T follicular helper cell (primary cell): ENCODE measurements around the gene NPAS3.

Source experiments
- DNase-seq: peaks from one replicate; pipeline ENCODE4 v3.0.0-alpha.2; 2020; ENCODE audit warnings: low read depth

Gene NPAS3

DNA sequence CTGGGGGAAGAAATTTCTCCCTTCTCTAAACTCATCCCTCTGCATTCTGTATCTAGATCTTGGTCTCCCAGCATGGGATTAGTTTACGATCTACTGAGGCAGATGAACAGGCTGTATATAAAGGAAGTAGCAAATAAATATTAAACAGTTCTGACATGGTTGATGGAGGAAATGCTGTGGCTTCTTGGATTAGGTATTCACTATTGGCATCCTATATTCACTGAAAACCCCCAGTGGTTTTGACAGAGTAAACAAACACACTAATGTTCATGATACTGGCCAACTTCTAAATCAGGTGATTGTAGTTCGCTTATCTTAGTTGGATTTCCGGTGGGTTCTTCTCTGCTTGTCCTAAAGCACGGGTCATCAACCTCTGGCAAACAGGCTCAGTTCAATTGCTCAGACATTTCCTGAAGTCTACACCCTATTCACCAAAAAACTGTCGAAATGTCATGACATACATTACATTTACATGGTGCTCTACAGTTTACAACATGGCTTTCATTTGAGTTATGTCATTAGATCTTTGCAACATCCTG, 578.3 kb downstream of the NPAS3 start:
- no peak for DNase-seq

DNA sequence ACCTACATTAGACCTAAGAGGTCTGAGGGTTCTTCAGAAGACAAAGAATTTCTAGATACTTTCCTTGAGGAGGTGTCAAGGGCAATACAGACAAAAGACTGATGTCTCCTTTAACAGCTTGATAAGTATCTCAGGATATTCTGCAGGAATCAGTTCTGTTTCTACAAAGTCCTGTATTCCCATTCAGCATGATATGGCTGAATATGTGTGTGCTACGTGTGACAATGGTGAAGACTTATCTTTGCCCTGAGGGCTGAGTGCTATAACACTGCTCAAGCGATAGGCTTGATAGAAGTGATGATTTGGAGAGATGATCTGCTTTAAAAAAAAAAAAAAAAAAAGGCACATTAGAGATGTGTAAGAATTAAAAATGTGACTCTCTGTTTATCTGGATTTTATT, 582.5 kb downstream of the NPAS3 start:
- DNase-seq = no peak

DNA sequence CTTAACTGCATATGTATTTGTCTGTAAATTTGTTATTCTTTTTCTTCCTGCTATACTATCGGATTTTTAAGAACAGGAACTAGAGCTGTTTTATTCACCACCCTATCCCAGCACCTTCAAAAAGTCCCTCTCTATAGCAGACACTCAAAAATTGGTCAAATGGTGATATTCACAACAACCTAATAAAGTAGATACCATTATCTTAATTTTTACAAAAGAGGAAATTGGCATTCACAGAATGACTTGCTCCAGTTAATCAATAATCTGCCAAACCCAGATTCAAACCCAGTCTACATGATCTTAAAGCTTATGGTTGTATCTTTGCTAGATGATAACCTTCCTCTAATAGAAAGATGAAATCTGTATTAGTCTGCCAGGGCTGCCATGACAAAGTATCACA, 585.6 kb downstream of the NPAS3 start:
- no peak for DNase-seq

DNA sequence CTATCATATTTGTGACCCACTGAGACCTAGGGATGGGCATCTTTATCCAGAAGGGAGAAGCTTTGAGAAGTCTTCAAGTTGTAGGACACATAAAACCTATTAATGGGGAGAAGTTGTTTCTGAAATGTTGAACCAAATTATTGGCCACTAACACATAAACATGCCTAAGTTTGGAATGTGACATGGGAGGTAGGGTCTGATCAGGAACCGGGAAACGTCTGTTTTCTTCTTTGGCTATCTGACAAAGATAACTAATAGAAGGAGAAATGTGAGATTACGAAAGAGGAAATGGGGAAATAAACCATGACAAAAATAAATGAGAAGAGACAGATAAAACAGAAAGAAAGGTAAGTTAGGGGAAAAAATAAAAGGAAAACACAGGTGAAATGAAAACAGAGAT, 586.9 kb downstream of the NPAS3 start:
- DNase-seq = no peak

DNA sequence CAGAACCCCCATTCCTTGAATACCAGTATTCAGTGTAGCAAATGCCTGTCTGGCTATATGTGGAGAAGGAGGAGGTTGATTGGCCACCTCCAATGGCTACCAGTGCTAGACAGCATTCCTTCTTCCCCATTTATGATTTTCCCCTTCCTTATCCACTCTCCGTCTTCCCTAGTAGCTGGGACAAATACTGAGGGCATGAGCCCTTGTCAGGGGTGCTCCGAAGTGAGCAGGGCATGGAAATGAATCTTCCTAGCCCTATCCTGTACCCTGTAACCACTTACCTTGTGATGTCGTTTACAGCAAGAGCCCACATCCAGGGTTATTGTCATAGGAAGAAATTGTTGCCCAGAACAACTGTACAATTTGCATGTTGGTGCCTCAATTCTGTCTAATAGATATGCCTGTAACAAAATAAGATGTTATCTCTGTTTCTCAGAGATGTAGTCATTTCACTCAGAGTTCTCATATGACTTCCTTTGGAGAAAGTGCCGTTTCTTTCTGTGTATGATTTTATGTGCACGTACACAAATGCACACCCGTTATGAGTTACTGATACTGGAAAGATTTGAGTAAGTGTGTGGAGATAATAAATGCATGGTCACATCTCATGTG, 588.5 kb downstream of the NPAS3 start:
- DNase-seq = no peak

DNA sequence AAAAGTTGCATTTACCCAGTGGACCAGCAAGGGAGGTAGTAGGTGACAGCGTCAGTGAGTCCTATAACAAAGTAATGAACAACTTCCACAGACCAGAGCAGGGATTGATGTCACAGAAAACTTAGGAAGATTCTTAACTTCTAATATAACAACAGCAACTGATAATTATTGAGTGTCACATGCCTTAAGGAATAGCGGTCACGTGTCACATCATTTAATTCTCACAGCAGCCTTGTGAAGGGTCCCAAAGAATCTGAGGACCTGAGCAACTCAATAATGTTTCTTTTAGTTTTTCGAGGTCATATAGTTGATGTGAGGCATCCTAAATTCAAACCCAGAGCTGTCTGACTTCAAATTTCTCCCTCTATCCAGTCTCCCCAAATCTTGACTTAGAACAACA, 590.0 kb downstream of the NPAS3 start:
- no peak for DNase-seq

DNA sequence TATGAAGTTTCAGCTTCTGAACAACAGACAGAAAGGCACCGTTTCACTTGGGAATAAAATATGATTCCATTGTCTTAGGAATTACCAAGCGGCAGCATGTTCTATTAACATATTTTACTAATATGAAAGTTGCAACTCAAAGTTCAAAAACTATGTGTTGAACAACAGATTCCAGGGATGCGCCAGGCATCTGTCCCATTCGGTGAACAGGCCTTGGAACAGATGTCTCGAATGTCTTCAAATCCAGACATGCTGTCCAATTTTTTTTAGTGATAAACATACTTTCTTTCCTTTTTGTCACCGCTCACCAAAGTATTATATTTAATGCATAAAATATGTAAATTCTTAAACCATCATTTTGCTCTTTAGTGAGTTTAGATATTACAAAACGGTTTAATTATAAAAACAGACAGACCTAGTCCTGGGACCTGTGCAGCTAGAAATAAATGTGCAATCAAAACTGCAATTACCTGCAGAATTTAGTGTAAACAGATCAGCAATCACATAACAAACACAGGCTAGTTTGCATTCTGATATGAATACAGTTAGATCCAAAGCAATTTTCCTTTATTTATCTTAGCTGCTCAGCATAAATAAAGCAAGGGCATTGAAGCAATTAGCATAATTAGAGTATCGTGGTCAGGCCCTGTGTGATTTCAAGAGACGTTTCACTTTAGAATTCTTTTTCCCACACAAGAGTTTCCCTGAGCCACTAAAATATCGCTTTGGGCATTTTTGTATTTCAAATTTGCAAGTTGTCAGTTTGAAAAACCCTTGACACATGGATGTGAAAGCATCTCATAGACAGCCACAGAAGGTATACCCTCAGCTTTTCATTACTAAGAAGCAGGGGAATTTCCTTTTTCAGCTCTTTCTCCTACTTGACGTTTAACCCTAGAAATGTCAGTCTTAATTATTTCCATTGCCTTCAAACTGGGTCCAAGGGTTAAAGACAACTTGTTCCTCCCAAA, 591.4 kb downstream of the NPAS3 start:
- DNase-seq = no peak

DNA sequence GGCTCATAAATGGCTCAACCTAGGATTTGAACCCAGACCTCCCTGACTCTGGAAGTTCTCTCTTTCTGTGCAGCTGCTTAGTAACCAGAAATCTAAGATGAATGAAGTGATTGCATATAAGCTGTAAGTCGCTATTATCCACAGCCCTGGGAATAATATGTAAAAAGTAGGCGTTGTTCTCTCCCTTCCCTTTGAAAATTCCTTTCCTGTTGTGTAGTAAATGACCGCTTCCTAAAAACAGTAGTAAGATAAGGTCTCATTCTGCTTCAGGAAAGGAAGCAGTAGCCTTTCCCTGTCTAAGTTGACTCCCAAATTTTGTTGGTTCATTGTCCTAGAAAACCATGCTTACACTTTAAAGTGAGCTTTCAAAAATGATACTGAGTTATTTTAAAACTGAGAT, 593.9 kb downstream of the NPAS3 start:
- no peak for DNase-seq

DNA sequence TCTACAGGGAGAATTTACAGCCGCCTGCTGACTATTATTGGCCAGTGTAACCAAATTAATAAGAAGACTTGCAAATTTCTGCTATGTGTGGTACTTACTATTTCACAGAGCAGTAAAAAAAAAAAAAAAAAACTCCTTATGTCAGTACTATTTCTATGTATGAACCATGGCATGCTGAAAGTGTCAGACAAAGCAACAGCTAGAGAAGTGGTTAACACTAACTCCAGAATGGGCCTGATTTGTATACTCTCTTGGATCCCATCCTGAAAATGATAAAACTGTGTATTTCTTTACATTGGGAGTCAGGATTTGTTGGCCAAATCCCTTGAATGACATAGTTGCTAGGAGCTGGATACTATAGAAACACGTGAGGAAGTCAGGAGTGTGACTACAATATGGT, 595.4 kb downstream of the NPAS3 start:
- DNase-seq = no peak

DNA sequence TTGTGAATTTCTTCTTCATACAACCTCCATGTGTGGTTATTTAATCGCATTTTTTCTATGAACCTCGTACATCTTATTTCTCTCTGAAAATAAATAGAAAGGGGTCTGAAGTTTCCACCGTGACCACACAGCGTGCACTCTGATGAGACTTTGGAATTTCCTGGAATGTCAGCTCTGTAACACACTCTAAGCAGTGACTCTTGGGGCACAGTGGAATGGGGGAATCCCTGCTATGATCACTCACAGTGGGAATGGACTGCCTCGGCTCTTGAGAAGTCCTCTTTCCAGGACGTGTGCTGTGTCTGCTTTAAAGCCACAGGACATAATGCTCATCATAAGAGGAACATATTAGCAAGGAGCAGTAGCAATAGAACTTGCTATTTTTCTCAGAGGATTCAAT, 596.0 kb downstream of the NPAS3 start:
- DNase-seq = no peak

DNA sequence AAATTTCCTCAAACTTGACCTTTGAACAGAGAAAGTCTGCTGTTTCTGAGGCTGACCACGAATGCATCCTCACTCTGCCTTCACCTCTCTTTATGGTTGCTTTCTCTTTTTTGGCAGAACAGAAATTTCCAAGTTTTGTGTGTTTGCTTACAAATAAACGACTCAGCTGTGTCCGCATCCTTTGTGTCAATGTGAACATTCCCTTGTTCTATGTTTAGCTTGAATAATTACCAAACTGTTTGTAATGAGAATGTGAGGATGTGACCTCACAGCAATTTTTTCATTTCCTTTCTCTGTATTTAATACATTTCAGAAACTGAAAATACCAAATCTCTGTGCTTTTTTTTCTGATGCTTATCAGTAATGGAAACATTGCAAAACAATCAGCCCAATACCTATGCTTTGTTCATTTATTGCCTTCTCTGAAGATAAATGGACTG, 601.3 kb downstream of the NPAS3 start:
- no peak for DNase-seq

DNA sequence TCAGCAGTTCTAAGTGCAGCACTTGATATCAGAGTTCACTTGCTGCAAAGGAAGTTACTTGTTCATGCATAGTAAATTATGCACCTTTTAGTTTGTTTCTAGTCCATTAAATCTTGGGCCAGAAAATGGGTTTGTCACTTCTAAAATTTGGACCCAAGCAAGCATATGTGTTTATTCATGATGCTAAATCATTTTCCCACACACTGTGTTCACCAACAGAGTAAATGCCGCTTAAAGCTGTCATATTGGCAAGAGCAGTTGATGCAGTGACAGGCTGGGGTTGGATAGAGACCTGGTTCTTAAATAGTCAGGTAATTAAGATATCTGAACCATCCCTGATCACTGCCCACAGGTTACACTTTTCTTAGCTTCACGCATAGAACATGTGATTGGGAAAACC, 602.5 kb downstream of the NPAS3 start:
- DNase-seq = no peak

DNA sequence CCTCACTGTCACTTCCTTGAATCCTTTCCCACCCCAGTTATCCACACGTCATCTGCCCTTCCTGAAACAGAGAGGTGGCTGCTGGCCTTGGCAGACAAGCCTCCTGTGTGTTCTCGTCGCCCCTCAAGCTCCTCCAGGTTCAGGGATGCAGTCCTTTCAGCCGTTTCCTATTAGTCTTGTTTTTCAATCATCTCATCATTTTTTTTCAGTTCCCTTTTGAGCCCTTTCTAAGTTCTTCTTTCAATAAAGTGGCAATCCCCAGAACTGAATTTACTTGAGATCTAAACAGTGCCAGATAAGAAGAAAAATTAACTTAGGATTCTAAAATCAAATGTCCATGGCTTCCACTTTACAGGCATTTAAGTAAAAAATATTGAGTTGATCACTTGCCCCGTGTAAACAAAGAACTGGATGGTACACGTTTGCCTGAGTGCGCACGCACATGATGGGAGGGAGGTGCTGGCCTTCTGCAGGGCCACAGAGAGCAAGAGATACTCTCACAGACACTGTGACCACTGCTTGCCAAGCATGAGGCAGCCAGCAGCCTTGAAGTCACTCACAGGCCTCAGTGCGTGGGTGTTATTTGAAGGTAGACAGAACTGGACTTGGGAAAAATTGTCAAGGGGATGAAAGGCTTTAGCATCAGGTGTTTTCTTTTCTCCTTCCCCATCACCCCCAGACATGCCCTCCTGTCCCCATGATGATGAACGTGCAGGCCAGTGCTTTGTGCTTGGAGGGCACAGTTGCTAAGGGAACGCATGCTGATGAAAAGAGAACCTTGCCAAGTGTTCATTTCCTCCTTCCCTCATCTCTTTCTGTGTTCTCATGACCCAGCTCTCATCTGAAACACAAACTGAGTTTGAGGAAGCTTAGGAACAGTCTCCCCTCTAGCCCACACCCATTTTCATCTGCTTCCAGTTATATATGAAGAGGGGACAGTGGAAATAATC, 603.9 kb downstream of the NPAS3 start:
- DNase-seq = no peak

DNA sequence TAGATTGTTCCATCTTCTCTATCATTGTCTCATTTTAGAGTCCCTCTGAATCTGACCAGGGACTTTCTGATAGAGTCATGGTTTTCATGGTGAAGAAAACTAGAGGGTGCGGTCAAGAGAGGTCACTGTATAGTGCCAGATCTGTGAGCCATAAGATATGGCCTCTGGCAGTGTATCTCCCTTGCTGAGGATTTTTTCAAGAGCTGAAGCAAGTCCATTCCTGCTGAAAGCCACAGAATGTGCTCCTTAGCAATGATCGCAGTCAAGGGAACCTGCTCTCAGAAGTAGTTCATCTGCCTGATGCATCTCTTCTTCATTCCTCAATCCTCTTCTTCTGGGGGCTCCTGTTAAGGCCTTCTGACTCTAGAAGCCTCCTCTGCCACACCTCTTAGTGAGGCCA, 607.0 kb downstream of the NPAS3 start:
- DNase-seq = no peak

DNA sequence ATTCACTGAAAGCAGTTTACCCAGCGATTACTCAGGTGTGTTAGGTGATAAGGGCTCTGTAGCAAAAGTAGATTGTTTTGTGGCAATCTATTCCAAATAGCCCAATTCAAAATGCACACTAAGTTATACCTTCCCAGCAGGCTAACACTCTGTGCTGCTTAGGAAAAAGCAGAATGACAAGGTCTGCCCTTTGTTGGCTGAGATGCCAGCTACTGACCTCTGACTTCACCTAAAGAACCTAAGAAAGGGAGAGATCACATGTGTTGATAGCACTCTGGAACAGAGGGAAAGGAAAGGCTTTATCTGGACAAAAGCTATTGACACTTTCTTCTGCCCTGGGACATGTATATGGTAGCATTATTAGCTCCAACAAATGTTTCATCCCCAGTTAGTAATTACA, 609.9 kb downstream of the NPAS3 start:
- no peak for DNase-seq

DNA sequence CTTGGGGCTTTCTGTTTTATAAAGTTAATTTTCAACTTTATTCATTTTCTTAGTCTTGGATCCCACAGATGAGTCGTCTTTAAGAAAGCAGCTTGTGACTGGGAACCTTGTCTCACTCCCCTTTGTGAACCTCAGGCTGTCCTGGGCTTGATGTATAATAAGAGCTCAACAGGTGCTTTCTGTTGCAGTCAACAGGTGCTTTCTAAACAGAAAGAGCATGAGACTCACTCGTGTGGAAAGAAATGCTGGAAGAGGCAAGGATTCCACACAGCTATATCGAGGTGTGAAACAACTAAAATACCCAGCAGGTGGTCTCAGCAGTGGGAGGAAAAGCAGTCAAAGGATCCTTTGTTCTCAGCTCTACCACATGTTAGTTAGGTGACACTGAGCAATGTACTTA, 613.3 kb downstream of the NPAS3 start:
- DNase-seq = no peak

DNA sequence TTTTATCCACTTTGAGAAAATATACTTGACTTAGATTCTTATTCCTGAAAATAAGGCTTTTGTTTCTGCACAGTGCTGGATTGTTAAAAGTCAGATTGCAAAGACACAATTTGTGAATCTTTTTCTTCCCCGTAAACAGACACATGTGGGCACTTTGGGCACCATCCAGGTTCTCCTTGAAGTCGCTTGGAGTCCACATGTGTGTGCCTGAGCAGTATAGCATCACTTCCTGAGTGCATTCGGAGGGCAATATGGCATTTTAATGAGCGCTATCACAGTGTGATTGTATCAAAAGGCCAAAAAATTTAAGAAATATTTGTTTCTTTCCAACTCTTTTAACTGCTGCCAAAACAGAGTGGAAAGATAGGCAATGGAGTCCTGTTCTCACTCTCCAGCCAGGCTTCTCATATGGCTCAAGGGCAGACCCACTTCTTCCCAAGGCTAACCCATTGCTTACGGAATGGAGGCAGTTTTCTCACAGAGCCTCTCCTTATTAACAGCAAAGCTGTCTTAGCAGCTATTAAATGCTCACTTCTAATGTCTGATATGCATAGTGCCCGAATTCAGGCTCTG, 615.1 kb downstream of the NPAS3 start:
- DNase-seq = no peak

DNA sequence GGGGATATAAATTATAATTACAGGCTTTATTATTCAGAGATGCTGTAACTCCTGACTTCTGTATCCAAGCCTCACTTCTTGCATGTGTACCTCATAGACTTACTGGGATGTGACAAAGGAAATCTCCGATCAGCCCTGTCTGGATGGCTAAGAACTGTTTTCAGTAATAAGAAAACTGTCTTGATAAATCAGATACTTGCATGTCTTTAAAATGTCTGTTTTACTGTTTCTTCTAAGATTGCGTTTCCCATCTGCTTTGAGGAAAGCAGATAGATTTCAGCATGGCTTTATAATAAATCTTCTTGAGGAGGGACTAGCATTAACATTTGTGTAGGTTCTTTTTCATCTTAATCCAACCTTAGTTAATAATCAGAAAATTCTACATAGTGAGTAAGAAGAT, 616.3 kb downstream of the NPAS3 start:
- no peak for DNase-seq

DNA sequence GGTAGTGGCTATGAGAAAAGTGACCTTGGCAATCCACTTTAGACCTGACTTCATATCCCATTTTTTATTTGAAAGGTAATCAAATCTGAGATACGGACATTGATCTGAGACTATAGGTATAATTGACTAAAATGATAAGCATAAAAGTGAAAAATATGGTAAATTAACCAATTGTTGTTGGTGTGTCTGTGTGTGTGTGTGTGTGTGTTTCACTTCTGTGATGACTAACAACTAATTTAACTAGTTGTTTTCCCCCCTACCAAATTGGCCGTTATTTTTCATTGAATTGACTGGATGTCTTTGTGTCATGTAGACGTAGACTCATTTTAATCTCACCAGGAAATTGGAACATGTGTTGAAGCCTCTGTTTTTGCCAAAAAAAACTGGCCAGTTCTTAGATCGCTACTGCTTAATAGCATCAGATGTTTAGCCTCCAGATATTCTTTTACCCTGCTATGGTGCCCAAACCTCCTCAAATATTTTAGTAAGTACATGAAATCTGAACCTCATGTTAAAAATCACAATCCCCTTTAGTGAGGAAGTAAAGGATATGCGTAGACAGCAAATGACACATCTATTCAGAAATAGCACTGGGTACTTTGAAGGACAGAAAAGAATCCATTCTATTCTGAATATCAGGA, 617.2 kb downstream of the NPAS3 start:
- DNase-seq = no peak

DNA sequence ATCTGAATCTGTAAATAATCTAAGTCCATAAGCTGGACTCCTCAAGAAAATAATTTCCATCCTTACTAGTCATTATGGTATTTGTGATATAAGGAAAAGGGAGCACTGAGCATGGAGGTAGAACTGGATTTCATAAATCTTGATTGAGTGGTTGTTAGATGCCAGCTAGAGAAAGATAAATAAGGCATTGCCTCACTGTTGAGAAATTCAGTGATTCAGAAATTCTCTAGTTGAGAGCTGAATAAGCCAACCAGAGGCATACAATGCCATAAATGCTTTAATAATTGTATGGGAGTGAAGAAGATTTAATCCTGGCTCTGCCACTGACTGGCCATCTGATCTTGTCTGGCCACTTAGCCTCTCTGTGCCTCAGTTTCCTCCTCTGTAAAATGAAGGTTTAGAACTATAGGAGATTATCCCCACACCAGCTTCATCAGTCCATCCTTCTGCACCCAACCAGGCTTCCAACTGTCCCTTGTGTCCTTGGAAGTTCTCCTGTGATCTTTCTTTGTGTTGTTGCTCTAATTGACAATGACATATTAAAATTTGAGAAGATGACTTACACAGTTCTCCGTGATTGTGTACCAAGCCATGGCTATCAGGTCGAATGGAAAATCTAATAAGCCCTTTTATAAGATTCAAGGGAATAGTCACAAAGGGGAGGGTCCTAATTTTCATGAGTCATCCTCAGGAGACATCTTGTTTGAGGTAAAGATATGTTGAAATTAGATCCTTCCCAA, 617.9 kb downstream of the NPAS3 start:
- no peak for DNase-seq
